Measurements from ENCODE around the gene ANKRD13C. TPM values are rescaled to one million over a fixed set of nuclear protein-coding genes. Genes with fewer than 3 reads are reported as not detected.
"Not testable (repeated sequence)": the region's sequence is repeated elsewhere in the genome, so short reads cannot be mapped to it uniquely, and the experiment has no call there.

Gene ANKRD13C
- total RNA-seq, 4 donors from 2014 or later = 21.5 to 36.2 (median 25.7) TPM

DNA sequence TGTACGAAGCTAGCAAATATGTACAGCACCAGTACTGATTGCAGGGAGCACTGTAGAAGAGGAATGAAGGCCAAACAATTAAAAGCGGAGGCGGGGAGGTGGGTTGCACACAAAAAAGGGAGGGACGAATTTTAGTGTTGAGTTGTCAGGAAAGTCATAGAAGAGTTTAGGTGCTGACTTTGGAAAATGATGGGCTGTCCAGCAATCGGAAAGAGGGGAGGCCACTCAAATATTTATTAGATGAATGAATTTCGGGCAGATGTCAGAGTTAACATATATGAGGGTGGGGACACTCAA lies 537 bp upstream of the ANKRD13C start:
- WGBS = 51% methylated on average over 6 of the region's 6 CpGs
- no peaks in the 10 kb centered on the region for H3K36me3 ChIP-seq
- no peaks in the 10 kb centered on the region for H3K9me3 ChIP-seq
- no peak for DNase-seq (ENCODE audit: low spot score in 2 of 2)
- no peaks in the 10 kb centered on the region for H3K27me3 ChIP-seq
- H3K4me1 ChIP-seq = peaks cover 40% of the 10 kb centered on the region
- TF ChIP-seq POLR2AphosphoS5 (IDR thresholded peaks at IDR 0.05) (no peak), EP300 (IDR thresholded peaks at IDR 0.05) (no peak), POLR2A (IDR thresholded peaks at IDR 0.05) (no peak)
- TF ChIP-seq, protein P1, sequence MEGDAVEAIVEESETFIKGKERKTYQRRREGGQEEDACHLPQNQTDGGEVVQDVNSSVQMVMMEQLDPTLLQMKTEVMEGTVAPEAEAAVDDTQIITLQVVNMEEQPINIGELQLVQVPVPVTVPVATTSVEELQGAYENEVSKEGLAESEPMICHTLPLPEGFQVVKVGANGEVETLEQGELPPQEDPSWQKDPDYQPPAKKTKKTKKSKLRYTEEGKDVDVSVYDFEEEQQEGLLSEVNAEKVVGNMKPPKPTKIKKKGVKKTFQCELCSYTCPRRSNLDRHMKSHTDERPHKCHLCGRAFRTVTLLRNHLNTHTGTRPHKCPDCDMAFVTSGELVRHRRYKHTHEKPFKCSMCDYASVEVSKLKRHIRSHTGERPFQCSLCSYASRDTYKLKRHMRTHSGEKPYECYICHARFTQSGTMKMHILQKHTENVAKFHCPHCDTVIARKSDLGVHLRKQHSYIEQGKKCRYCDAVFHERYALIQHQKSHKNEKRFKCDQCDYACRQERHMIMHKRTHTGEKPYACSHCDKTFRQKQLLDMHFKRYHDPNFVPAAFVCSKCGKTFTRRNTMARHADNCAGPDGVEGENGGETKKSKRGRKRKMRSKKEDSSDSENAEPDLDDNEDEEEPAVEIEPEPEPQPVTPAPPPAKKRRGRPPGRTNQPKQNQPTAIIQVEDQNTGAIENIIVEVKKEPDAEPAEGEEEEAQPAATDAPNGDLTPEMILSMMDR (IDR thresholded peaks at IDR 0.05) = no peak
- H3K27ac ChIP-seq = peak overlapping the region; percentile 93
- peak overlapping the region; percentile 78 for H3K4me3 ChIP-seq

DNA sequence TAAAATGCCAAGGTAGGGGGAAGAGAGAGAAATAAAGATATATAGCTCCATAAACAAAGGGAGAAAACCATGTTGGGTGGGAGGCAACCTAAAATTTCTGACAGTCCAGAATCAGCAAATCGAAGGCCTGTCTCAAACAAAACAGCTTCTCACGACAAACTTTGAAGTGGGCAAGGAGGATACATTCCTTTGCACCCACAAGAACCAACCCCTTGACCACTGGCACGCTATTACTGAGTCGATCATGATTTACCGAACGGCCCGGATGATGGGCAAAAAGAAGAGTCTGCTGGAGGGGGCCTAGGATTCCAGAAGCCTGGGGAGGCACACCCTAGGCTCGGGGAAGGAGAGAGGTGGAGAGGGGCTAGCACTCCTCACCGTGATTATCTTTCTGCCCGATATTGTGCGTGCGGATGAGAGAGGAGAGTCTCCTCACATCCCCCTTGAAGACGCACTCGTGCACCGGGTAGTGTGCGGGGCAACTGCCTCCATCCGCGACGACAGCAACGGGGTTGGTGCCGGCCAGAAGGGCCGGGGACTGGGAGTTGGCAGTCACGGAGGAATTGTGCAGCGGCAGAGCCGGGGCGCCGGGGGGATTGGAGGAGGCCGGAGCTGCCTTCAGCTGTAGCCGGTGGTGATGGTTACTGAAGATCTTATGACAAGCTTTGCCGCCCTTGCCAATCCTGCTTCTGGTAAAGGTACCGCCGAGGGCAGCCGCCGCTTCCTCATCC lies 756 bp downstream of the ANKRD13C start:
- no peaks in the 10 kb centered on the region for H3K27me3 ChIP-seq
- no peaks in the 10 kb centered on the region for H3K9me3 ChIP-seq
- peaks cover 49% of the 10 kb centered on the region for H3K4me1 ChIP-seq
- H3K4me3 ChIP-seq = peak overlapping the region; percentile 78
- peak; percentile 76 to 83 for DNase-seq (ENCODE audit: low spot score in 2 of 2)
- TF ChIP-seq POLR2AphosphoS5 (IDR thresholded peaks at IDR 0.05) (no peak), EP300 (IDR thresholded peaks at IDR 0.05) (no peak), POLR2A (IDR thresholded peaks at IDR 0.05) (no peak)
- TF ChIP-seq, protein P1 (IDR thresholded peaks at IDR 0.05) = no peak
- 0% methylated on average over 26 of the region's 34 CpGs for WGBS
- peak overlapping the region; percentile 93 for H3K27ac ChIP-seq
- no peaks in the 10 kb centered on the region for H3K36me3 ChIP-seq

DNA sequence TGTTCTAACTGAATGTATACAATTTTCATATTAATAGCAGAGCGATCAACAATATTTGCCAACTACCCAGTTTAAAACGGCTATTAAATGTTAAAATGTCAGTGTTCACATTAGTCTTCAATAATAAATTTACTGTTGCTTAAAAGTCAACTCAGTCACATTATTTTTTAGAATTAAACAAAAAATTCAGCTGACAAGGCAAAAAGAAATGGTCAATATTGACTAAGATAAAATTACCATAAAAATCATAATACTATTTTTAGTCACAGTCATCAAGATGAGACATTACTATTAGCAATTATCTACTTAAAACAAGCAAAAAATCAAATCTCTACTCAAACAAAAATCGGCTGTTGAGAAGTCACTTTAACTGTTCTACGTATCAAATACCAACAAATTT lies 1.5 kb downstream of the ANKRD13C start:
- H3K4me3 ChIP-seq = peak overlapping the region; percentile 78
- no peak overlapping the region for H3K27ac ChIP-seq
- no peak for TF ChIP-seq EP300 (IDR thresholded peaks at IDR 0.05)
- TF ChIP-seq, protein P1 (IDR thresholded peaks at IDR 0.05) = no peak
- no peak for TF ChIP-seq POLR2AphosphoS5 (IDR thresholded peaks at IDR 0.05)
- no peak for TF ChIP-seq POLR2A (IDR thresholded peaks at IDR 0.05)
- no peaks in the 10 kb centered on the region for H3K36me3 ChIP-seq
- WGBS = 31% methylated on average over 4 of the region's 4 CpGs
- no peak for DNase-seq (ENCODE audit: low spot score in 2 of 2)
- H3K4me1 ChIP-seq = peaks cover 49% of the 10 kb centered on the region
- no peaks in the 10 kb centered on the region for H3K9me3 ChIP-seq
- H3K27me3 ChIP-seq = no peaks in the 10 kb centered on the region

DNA sequence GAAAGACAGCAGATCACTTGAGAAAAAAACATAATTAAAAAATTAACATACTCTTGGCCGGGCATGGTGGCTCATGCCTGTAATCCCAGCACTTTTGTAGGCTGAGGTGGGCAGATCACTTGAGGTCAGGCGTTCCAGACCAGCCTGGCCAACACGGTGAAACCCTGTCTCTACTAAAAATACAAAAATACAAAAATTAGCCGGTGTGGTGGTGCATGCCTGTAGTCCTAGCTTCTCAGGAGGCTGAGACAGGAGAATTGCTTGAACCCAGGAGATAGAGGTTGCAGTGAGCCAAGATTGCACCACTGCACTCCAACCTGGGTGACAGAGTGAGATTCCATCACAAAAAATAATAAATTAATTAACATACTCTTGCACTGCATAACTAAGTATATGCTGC lies 4.7 kb downstream of the ANKRD13C start:
- not testable (repeated sequence) for H3K27ac ChIP-seq; H3K9me3 ChIP-seq; H3K4me3 ChIP-seq; H3K27me3 ChIP-seq; H3K36me3 ChIP-seq; DNase-seq (ENCODE audit: low spot score in 2 of 2)
- 93% methylated on average over 4 of the region's 4 CpGs for WGBS
- peaks cover 40% of the 10 kb centered on the region for H3K4me1 ChIP-seq

DNA sequence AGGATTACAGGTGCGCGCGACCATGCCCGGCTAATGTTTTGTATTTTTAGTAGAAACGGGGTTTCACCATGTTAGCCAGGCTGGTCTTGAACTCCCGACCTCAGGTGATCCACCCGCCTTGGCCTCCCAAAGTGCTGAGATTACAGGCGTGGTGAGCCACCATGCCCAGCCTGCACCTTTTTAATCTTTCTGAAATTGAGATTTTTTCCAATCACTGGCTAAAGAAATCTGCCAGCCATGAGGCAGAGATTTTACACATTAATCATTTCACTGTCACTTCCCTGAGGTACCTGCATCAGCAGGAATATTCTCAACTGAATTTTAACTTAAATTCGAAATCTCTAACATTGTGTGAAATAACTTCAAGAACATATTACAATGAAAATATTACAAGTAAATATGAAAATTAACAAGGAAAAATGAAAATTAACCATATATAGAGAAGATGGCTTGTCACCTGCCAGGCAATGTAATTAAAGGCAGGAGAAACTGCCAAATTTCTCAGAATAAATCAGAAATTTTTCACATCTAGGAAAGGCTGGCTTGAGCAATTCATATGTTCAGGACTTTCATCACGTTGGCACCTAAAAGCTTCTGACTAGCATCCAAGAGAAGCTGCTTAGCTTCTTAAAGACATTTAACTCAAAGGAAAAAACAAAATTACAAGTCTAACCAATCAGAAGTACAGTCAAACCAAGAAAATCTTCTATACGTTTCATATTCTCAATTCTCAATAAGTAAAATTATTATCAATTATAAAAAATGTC lies 5.9 kb downstream of the ANKRD13C start:
- H3K27me3 ChIP-seq = no peaks in the 10 kb centered on the region
- 76% methylated on average over 11 of the region's 11 CpGs for WGBS
- DNase-seq (ENCODE audit: low spot score in 2 of 2) = no peak
- H3K27ac ChIP-seq = no peak overlapping the region
- H3K4me1 ChIP-seq = peaks cover 40% of the 10 kb centered on the region
- no peaks in the 10 kb centered on the region for H3K36me3 ChIP-seq
- TF ChIP-seq, protein P1 (IDR thresholded peaks at IDR 0.05) = no peak
- TF ChIP-seq POLR2A (IDR thresholded peaks at IDR 0.05) = no peak
- no peak for TF ChIP-seq EP300 (IDR thresholded peaks at IDR 0.05)
- TF ChIP-seq POLR2AphosphoS5 (IDR thresholded peaks at IDR 0.05) = no peak
- no peaks in the 10 kb centered on the region for H3K9me3 ChIP-seq
- no peak overlapping the region for H3K4me3 ChIP-seq

DNA sequence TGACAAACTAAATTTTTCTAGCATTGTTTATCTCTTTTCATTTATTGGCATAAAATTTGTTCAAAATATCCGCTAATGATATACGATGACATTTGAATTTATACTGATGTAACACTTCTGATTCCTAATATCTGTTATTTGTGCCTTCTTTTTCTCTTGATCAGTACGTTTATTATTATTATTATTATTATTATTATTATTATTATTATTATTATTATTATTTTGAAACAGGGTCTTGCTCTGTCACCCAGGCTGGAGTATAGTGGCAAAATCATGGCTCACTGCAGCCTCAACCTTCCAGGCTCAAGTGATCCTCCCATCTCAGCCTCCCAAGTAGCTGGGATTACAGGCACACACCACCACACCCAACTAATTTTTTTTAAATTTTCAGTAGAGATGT lies 14.9 kb downstream of the ANKRD13C start:
- H3K27me3 ChIP-seq; H3K9me3 ChIP-seq; H3K36me3 ChIP-seq; DNase-seq (ENCODE audit: low spot score in 2 of 2); H3K27ac ChIP-seq; H3K4me3 ChIP-seq; H3K4me1 ChIP-seq: not testable (repeated sequence)
- 97% methylated on average over 3 of the region's 3 CpGs for WGBS
